Measurements from ENCODE around the gene CASS4. TPM values are rescaled to one million over a fixed set of nuclear protein-coding genes. Genes with fewer than 3 reads are reported as not detected.
"Not testable (repeated sequence)": the region's sequence is repeated elsewhere in the genome, so short reads cannot be mapped to it uniquely, and the experiment has no call there.

CASS4 gene
- total RNA-seq, 1 donor = 13.4 TPM

DNA sequence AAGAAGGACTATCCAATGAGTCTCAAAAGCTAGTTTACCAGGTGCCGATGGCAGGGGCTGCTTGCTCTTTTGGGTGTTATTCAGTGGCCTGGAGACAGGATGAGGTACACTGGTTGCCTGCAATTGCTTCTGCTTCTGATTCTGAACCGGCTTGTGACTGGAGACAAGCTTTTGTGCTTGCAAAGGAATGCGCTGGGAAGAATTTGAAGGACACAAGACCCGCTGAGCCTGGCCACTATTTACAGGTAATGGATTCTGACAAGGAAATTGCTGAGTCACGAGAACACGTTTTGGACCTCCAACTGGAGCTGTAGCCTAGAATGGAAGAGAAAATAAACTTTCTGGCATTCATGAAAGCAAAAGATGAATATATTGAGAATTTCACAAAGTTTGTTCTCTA lies 25.8 kb upstream of the CASS4 start:
- H3K9me3 ChIP-seq (ENCODE audit: low read depth, low read length) = no peaks in the 10 kb centered on the region
- H3K4me3 ChIP-seq (ENCODE audit: low read length) = no peak overlapping the region
- H3K27me3 ChIP-seq (ENCODE audit: insufficient read depth, low read length) = no peaks in the 10 kb centered on the region
- H3K4me1 ChIP-seq (ENCODE audit: insufficient read depth, low read length) = peaks cover 10% of the 10 kb centered on the region

DNA sequence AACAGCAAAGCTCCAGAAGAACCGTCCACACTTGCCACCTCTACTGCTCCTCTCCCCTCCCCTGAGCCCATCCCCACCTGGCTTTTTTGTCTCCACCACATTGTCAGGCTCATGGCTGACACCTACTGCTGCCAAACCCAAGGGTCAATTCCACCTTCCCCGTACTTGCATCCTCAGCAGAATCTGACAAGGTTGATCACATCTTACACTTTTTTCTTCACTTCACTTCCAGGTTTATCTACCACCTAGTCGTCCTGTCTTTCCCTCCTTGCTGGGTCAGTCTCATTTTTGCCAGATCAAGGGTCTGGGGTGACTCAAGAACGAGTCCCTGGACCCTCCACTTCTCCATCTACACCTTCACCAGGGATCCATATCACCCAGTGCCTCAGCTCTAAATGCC lies 23.2 kb upstream of the CASS4 start:
- Histone ChIP-seq H3K4me3 (ENCODE audit: low read length) (no peak overlapping the region), H3K9me3 (ENCODE audit: low read depth, low read length) (no peaks in the 10 kb centered on the region), H3K4me1 (ENCODE audit: insufficient read depth, low read length) (peaks cover 22% of the 10 kb centered on the region), H3K27me3 (ENCODE audit: insufficient read depth, low read length) (no peaks in the 10 kb centered on the region)

DNA sequence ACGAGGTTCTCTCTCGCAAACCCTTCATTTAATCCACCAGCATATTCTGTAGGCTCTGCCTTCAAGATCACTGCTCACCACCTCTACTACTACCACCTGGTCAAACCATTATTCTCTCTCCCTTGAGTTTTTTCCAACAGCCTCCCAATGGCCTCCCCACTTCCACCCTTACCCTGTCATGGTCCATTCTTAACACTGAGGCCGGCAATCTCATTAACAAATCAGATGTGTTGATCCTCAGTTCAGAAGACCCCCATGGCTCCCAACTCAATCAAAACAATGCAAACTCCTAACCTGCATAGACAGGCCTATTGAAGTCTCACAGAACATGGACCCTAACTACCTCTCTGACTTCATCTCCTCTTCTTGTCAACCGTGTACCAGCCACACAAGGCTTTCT lies 22.3 kb upstream of the CASS4 start:
- no peak overlapping the region for H3K4me3 ChIP-seq (ENCODE audit: low read length)
- no peaks in the 10 kb centered on the region for H3K27me3 ChIP-seq (ENCODE audit: insufficient read depth, low read length)
- H3K4me1 ChIP-seq (ENCODE audit: insufficient read depth, low read length) = peaks cover 24% of the 10 kb centered on the region
- no peaks in the 10 kb centered on the region for H3K9me3 ChIP-seq (ENCODE audit: low read depth, low read length)

DNA sequence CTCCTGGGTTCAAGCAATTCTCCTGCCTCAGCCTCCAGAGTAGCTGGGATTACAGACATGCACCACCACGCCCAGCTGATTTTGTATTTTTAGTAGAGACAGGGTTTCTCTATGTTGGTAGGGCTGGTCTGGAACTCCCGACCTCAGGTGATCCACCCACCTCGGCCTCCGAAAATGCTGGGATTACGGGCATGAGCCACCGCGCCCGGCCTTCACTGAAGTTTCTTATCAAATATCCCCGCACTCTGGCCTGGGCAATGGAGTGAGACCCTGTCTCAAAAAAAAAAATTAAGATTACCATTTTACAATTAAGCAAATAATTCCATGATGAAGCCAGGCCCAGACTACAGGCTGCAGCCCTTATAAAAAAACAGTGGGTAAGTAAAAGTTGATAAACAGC lies 21.7 kb upstream of the CASS4 start:
- peaks cover 24% of the 10 kb centered on the region for H3K4me1 ChIP-seq (ENCODE audit: insufficient read depth, low read length)
- not testable (repeated sequence) for H3K27me3 ChIP-seq (ENCODE audit: insufficient read depth, low read length); H3K4me3 ChIP-seq (ENCODE audit: low read length); H3K9me3 ChIP-seq (ENCODE audit: low read depth, low read length)

DNA sequence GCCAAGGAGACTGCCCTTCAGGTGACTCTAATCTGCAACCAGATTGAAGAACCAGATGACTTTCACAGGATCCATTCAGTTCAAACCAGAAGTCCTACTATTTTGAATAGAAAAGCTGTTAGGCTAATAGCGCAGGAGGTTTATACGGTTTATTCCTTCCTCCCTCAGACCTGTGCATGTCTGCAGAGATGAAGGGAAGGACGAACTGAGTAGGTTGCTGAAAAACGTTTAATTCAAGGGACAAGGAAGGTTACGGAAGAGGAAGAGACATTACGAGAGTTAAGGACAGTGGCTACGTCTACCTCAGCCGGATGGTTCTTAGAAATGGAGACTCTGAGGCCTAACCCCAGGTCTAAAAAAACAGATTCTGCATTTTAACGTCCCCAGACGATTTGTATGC lies 21.0 kb upstream of the CASS4 start:
- Histone ChIP-seq H3K4me1 (ENCODE audit: insufficient read depth, low read length) (peaks cover 24% of the 10 kb centered on the region), H3K4me3 (ENCODE audit: low read length) (no peak overlapping the region), H3K27me3 (ENCODE audit: insufficient read depth, low read length) (no peaks in the 10 kb centered on the region), H3K9me3 (ENCODE audit: low read depth, low read length) (no peaks in the 10 kb centered on the region)

DNA sequence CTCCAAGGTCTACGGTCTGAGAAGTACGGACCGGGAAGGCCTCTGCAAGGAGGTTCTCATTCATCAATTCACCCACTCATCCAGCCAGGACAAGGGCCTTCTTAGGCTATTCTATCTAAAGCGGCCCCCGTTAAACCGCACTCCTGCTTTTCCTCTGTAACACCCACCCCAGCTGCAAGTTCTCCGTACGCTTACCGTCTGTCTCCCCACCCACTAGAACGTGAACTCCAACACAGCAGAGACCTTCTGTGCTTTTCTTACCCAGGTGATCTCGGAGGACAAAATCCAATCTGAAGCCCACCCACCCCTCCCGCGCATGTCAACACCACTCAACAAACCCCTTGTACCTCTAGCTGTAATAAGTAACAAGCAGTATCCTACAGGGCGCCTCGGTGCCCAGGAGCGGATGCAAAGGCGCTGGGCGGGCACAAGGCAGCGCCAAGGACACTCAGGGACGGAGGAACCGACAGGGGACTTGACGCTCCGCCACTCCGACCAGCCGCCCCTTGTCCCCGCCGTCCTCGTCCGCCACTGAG lies 20.4 kb upstream of the CASS4 start:
- peak overlapping the region; percentile 92 for H3K4me3 ChIP-seq (ENCODE audit: low read length)

DNA sequence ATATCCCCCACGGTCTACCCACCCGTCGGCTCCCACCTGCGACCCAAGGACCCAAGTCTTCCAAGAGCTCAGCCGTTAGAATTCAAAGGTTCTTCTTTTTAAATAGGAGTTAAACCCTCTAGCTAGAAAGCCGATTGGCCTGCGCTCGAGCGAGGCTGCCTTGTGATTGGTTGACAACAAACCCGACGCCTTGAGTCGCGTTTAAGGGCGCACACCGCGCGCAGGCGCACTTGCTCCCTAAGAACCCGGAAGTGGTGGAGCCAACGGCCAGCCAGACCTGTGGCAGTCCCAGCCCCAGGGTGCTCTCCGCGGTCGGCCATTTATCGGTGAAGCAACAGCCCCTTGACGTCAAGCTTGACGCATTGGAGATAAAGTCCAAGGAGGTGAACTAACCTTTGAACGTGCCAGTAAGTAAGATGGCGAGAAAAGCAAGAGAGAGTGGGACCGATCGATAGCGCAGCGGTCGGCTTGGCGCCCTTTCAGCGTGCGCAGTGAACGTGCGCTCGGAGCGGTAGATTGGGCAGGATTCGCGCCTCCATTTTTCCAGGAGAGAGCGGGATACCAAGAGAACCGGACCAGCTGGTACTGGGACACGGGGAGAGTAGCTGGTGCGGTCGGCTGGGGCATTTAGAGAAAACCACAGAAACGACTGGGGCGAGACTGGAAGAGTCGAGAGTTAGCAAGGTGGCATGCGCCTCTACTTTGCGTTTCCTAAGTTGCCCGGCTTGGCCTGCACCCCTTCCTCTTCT lies 19.8 kb upstream of the CASS4 start, which contains the start of the genes AURKA and CSTF1:
TSS of gene AURKA (minus strand) at position 84 of the 749 bp plus-strand sequence. CDS start 4,018 bp downstream, outside the sequence.
TSS of gene CSTF1 (plus strand) at position 514 of the 749 bp plus-strand sequence. CDS start 2,908 bp downstream, outside the sequence.
- Histone ChIP-seq H3K9me3 (ENCODE audit: low read depth, low read length) (no peaks in the 10 kb centered on the region), H3K4me1 (ENCODE audit: insufficient read depth, low read length) (peaks cover 24% of the 10 kb centered on the region), H3K27me3 (ENCODE audit: insufficient read depth, low read length) (no peaks in the 10 kb centered on the region), H3K4me3 (ENCODE audit: low read length) (peak within 1 kb of the TSS; percentile 92)

More for the DNA sequence above, 20.4 kb upstream of the CASS4 start:
- H3K9me3 ChIP-seq (ENCODE audit: low read depth, low read length) = no peaks in the 10 kb centered on the region
- peaks cover 24% of the 10 kb centered on the region for H3K4me1 ChIP-seq (ENCODE audit: insufficient read depth, low read length)
- H3K27me3 ChIP-seq (ENCODE audit: insufficient read depth, low read length) = no peaks in the 10 kb centered on the region

DNA sequence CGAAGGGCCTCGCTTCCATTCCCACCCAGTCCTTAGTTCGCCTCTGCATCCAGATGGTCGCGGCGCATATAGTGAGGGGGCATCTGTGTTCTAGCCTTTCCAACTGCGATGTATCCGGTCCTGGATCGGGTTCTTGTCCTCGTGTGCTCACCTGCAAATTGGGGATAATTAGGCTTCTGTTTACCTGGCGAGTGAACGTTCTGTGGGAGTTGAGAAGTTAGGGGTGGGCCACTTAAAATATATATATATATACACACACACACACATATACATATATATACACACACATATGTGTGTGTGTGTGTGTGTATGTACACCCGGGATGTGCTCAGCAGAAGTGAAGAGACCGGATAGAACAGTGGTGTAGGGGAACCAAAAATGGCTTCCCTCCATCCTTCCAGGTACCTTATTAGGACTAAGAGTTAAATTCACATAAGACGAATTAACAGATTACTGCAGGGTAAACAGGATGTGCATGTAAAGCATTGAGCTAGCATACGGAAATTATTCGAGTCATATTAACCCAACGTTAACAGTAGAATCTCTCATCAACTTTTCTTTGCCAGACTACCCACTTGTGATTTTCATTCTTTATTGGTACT lies 19.1 kb upstream of the CASS4 start:
- peaks cover 24% of the 10 kb centered on the region for H3K4me1 ChIP-seq (ENCODE audit: insufficient read depth, low read length)
- H3K27me3 ChIP-seq (ENCODE audit: insufficient read depth, low read length) = no peaks in the 10 kb centered on the region
- no peaks in the 10 kb centered on the region for H3K9me3 ChIP-seq (ENCODE audit: low read depth, low read length)
- peak overlapping the region; percentile 92 for H3K4me3 ChIP-seq (ENCODE audit: low read length)

DNA sequence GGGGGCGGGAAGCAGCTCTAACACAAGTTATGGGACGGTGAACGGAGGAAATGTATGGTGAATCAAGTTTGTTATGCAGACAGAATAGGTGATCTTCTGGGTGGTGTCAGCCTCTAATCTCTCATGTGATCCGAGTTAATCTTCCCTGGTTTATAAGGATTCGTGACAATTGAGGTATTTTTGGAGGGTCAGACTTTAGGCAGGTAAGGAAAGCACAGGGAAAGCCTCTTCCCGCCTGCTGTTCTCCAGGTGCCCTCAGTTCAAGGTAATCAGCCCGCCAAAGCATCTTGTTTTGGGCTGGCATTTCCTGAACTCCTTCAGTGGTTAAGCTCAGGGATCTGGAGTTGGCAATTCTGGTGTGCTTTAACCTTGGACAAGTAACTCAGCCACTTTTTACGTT lies 18.4 kb upstream of the CASS4 start:
- no peaks in the 10 kb centered on the region for H3K9me3 ChIP-seq (ENCODE audit: low read depth, low read length)
- H3K4me1 ChIP-seq (ENCODE audit: insufficient read depth, low read length) = peaks cover 24% of the 10 kb centered on the region
- H3K4me3 ChIP-seq (ENCODE audit: low read length) = no peak overlapping the region
- no peaks in the 10 kb centered on the region for H3K27me3 ChIP-seq (ENCODE audit: insufficient read depth, low read length)

DNA sequence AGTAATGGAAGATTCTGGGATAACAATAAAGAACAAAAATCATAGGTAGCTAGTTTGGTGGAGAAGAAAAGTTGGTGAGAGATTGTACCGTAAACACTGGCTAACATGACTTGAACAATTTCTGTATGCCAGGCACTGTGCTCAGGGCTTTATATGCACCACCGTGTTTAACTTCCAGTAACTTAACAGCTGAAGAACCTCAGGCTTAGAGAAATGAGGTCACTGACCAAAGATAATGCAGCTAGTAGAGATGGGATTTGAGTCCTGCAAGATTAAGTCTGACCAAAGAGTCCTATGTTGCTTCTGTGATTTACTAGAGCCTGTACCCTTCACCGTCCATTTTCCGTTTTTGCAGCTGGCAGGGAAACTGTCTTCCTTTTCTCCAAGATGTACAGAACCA lies 16.9 kb upstream of the CASS4 start:
- Histone ChIP-seq H3K27me3 (ENCODE audit: insufficient read depth, low read length) (no peaks in the 10 kb centered on the region), H3K4me1 (ENCODE audit: insufficient read depth, low read length) (peaks cover 24% of the 10 kb centered on the region), H3K4me3 (ENCODE audit: low read length) (no peak overlapping the region), H3K9me3 (ENCODE audit: low read depth, low read length) (no peaks in the 10 kb centered on the region)

DNA sequence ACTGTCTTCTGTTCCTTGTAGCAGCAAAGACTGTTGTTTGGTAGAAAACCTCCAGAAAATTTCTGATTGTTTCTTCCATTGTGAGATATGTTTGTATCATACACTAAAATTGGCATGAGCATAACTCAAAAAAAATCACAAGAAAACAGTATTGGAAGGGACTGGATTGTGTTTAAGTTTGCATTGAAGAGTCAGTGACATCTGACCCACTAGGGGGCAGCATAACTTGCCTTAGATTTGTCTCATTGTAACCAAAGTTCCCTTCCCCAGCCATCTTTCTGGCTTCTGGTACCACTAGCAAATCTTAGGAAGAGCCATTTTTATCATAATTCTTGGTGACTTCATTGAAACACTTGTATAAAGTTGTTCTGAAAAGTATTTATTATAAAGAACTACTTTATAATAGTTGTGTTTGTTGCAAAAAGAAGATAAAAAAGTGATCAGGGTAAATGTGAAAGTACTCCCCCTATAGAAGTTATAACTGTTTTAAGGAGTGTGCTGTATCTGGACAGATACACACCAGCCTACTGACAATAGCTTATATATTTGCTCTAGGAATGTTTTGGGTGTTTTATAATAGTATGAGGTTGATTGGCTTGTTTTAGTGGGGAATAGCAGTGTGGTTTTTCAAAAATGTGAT lies 11.9 kb upstream of the CASS4 start:
- H3K4me1 ChIP-seq (ENCODE audit: insufficient read depth, low read length) = no peaks in the 10 kb centered on the region
- H3K9me3 ChIP-seq (ENCODE audit: low read depth, low read length) = no peaks in the 10 kb centered on the region
- no peaks in the 10 kb centered on the region for H3K27me3 ChIP-seq (ENCODE audit: insufficient read depth, low read length)
- H3K4me3 ChIP-seq (ENCODE audit: low read length) = no peak overlapping the region

DNA sequence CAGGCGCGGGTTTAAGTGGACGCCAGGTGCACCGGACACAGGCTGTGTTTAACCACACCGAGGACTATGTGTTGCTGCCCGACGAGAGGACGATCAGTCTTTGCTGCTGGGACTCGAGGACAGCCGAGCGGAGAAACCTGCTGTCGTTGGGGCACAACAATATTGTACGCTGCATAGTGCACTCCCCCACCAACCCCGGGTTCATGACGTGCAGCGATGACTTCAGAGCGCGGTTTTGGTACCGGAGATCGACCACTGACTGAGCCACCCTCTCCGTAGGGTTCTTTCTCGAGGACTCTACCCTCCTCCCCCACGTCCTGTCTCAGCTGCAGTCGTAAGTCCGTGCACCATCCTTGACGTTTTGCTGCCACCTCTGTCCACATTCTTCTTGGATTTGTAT lies 8.6 kb upstream of the CASS4 start:
- H3K4me1 ChIP-seq (ENCODE audit: insufficient read depth, low read length) = no peaks in the 10 kb centered on the region
- no peaks in the 10 kb centered on the region for H3K9me3 ChIP-seq (ENCODE audit: low read depth, low read length)

DNA sequence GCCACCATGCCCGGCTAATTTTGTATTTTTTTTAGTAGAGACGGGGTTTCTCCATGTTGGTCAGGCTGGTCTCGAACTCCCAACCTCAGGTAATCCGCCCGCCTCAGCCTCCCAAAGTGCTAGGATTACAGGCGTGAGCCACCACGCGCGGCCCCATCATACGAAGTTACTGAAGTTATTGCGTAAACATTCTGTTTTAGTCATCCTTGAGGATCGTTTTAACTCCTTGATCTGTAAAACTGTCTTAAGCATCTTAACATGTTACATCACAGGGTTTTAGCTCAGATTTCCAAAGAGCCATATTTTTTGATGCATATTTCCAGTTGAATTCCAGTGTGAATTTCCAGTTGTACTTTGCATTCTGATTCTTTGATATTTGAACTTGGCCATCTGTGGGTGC lies 6.7 kb upstream of the CASS4 start:
- not testable (repeated sequence) for H3K4me3 ChIP-seq (ENCODE audit: low read length); H3K9me3 ChIP-seq (ENCODE audit: low read depth, low read length); H3K27me3 ChIP-seq (ENCODE audit: insufficient read depth, low read length)
- peaks cover 10% of the 10 kb centered on the region for H3K4me1 ChIP-seq (ENCODE audit: insufficient read depth, low read length)

More for the DNA sequence above, 8.6 kb upstream of the CASS4 start:
- Histone ChIP-seq H3K27me3 (ENCODE audit: insufficient read depth, low read length) (no peaks in the 10 kb centered on the region), H3K4me3 (ENCODE audit: low read length) (no peak overlapping the region)

DNA sequence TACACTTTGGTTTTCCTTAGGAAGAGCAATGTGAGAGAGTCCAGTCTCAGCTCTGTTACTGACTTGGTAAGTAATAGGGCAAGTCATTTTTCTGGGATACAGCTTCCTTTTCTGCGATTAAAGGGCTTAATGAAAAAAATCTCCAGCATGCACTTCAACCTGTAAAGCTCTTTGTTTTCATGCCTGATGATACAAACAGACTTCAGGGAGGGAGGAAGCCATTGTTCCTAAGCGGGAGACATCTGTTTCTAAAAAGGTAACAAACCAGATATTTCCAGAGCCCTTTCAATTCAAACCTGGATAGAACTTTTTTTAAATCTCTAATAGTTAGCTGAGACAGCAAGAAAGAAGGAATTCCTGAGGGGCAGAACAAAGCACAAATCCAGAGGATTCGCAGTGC lies 5.2 kb upstream of the CASS4 start:
- H3K27me3 ChIP-seq (ENCODE audit: insufficient read depth, low read length) = no peaks in the 10 kb centered on the region
- no peaks in the 10 kb centered on the region for H3K9me3 ChIP-seq (ENCODE audit: low read depth, low read length)
- no peak overlapping the region for H3K4me3 ChIP-seq (ENCODE audit: low read length)
- peaks cover 24% of the 10 kb centered on the region for H3K4me1 ChIP-seq (ENCODE audit: insufficient read depth, low read length)

DNA sequence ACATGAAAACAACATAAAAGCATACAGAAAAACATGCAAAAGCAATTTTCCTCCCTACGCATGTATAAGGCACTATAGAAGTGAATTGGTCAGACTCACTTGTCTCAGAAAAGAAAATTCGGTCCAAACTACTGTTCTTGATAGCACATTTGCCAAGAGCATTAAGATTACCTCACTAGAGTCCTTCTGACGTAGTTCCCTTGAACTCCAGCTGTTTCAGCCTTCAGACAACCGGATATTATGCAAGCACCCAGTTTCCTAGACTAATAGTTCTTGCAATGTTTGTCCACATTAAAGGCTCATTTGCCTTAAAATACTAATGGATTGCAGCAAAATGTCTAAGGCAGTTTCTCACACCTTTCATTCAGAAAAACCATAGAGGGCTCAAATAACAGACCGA lies 2.5 kb upstream of the CASS4 start:
- Histone ChIP-seq H3K4me1 (ENCODE audit: insufficient read depth, low read length) (peaks cover 46% of the 10 kb centered on the region), H3K9me3 (ENCODE audit: low read depth, low read length) (no peaks in the 10 kb centered on the region), H3K4me3 (ENCODE audit: low read length) (no peak overlapping the region), H3K27me3 (ENCODE audit: insufficient read depth, low read length) (no peaks in the 10 kb centered on the region)
